ENCODE data around the gene FANCG. TPM values are rescaled to one million over a fixed set of nuclear protein-coding genes. Genes with fewer than 3 reads are reported as not detected.

The FANCG gene
- total and polyA plus RNA-seq, 2 of the 8 experiments (the other 6 are each of a cell fraction or from before 2014, with no cell fraction given), result 66.6 to 87.1 TPM

DNA sequence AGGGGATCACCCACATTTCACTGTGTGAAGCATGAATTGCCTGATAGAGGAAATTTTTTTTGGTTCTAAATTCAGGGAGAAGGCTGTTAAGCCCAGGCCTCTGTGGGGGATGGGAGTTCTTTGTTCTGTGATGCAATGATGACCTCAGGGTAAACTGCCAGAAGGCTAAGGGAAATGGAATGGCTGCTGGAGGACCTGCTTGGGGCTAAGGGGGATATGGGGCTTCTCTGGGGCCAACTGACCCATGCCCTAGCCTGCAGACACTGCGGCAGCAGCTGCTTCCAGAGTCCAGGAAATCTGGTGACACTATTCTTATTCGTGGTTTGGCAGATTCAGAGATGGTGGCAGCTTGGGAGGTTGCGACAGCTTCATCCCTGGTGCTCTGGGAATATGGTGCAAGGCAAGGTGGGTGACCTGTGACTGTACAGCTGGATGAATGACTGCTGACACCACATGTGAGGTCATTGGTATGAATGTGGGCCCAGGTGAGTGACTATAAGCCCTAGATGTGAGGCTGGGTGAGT is 37.6 kb downstream of the FANCG start:
- H3K23ac ChIP-seq (ENCODE audit: insufficient read length), result no peak overlapping the region
- H3K9ac ChIP-seq (replicated peaks in 1 of 4; ENCODE audit: extremely low read depth in 1 of 4, low read depth in 3 of 4, low read length in 3 of 4), result no peak overlapping the region
- no peak overlapping the region for H2BK5ac ChIP-seq (ENCODE audit: low read depth, low read length)
- ChIA-PET POLR2A (ENCODE audit: partially characterized antibody) (interaction anchor here (1.0 to 3.0 kb wide), 5 partner anchors 9 to 58 kb away, joined by 3 to 17 read pairs (median 4); partner anchors contain the start of gene VCP), CTCF (ENCODE audit: partially characterized antibody) (interaction anchor here (1.1 to 3.3 kb wide), 5 partner anchors 9 to 143 kb away, joined by 4 to 26 read pairs (median 6); partner anchors contain the start of gene PIGO)
- H3K4me3 ChIP-seq (ENCODE audit: extremely low read depth in 1 of 4, insufficient read depth in 2 of 4, low read depth in 3 of 4, low read length in 4 of 4), result no peak overlapping the region
- H2BK15ac ChIP-seq (ENCODE audit: low read length), result no peak overlapping the region
- H3K18ac ChIP-seq (ENCODE audit: extremely low read depth, low read length), result no peak overlapping the region
- no peaks in the 10 kb centered on the region for H3K79me2 ChIP-seq (ENCODE audit: control insufficient read depth in 1 of 2, insufficient read depth in 2 of 2, low read length in 2 of 2)
- no peak for TF ChIP-seq POU5F1 (IDR thresholded peaks at IDR 0.05; ENCODE audit: low read depth, low read length)
- TF ChIP-seq, protein P1, sequence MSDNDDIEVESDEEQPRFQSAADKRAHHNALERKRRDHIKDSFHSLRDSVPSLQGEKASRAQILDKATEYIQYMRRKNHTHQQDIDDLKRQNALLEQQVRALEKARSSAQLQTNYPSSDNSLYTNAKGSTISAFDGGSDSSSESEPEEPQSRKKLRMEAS (IDR thresholded peaks at IDR 0.05), result no peak
- TF ChIP-seq, protein P2, sequence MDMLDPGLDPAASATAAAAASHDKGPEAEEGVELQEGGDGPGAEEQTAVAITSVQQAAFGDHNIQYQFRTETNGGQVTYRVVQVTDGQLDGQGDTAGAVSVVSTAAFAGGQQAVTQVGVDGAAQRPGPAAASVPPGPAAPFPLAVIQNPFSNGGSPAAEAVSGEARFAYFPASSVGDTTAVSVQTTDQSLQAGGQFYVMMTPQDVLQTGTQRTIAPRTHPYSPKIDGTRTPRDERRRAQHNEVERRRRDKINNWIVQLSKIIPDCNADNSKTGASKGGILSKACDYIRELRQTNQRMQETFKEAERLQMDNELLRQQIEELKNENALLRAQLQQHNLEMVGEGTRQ (IDR thresholded peaks at IDR 0.05; ENCODE audit: low read length), result no peak
- no peak for TF ChIP-seq TCF12 (IDR thresholded peaks at IDR 0.05; ENCODE audit: low read depth, low read length)
- no peak for TF ChIP-seq NANOG (IDR thresholded peaks at IDR 0.05; ENCODE audit: insufficient read depth, low read depth, low read length, poor library complexity, severe bottlenecking)
- TF ChIP-seq, protein P3, sequence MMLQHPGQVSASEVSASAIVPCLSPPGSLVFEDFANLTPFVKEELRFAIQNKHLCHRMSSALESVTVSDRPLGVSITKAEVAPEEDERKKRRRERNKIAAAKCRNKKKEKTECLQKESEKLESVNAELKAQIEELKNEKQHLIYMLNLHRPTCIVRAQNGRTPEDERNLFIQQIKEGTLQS (IDR thresholded peaks at IDR 0.05; ENCODE audit: insufficient read depth, low read depth, low read length), result no peak
- no peak for TF ChIP-seq POLR2A (IDR thresholded peaks at IDR 0.05; ENCODE audit: control extremely low read depth in 1 of 2, low read depth in 2 of 2, low read length in 2 of 2)
- TF ChIP-seq PHF8 (conservative IDR thresholded peaks at IDR 0.05; ENCODE audit: low read depth, low read length), result no peak
- TF ChIP-seq BRCA1 (IDR thresholded peaks at IDR 0.05; ENCODE audit: low read depth, low read length), result no peak
- TF ChIP-seq CBX8 (IDR thresholded peaks at IDR 0.05; ENCODE audit: borderline replicate concordance, low read depth, low read length), result no peak
- no peak for TF ChIP-seq POLR2AphosphoS5 (IDR thresholded peaks at IDR 0.05; ENCODE audit: low read depth, low read length)
- TF ChIP-seq CREB1 (IDR thresholded peaks at IDR 0.05), result no peak
- no peaks in the 10 kb centered on the region for H3K23me2 ChIP-seq (ENCODE audit: low read depth, low read length)
- no peak overlapping the region for H3K56ac ChIP-seq (replicated peaks; ENCODE audit: insufficient read length, low read depth, low read length)
- H4K8ac ChIP-seq (ENCODE audit: extremely low read depth, insufficient read depth, low read length), result no peak overlapping the region; the same call in 1 of the 2 replicates
- peaks cover 0 to 6% (median 4%) of the 10 kb centered on the region in 4 experiments; a peak in 3 of 8 replicates for H3K36me3 ChIP-seq (ENCODE audit: control insufficient read depth in 2 of 4, insufficient read depth in 4 of 4, low read length in 3 of 4)
- peaks cover 0 to 2% (median 0%) of the 10 kb centered on the region in 4 experiments; a peak in 2 of 7 replicates for H3K4me1 ChIP-seq (replicated peaks in 1 of 4; ENCODE audit: control insufficient read depth in 3 of 4, insufficient read depth in 4 of 4, low read length in 3 of 4)
- H4K20me1 ChIP-seq (replicated peaks in 1 of 2; ENCODE audit: control insufficient read depth in 1 of 2, insufficient read depth in 2 of 2, low read length in 2 of 2), result no peaks in the 10 kb centered on the region
- FAIRE-seq, result no peak
- H3K27ac ChIP-seq (ENCODE audit: low read depth, low read length), result no peak overlapping the region
- no peak overlapping the region for H4K5ac ChIP-seq (ENCODE audit: insufficient read length, low read depth, low read length)
- WGBS, 2 experiments (ENCODE audit: extremely low coverage in 1 of 2, insufficient coverage in 1 of 2, insufficient read length in 1 of 2, insufficient replicate concordance in 2 of 2, low coverage in 1 of 2, low lambda C conversion rate in 2 of 2, missing lambda C conversion rate in 1 of 2), result 88% methylated on average over 3 of the region's 3 CpGs; no CpG with 5 or more reads in 1 of the 2 experiments
- H3K14ac ChIP-seq (ENCODE audit: insufficient read length), result no peak overlapping the region
- no peaks in the 10 kb centered on the region for H3K79me1 ChIP-seq (ENCODE audit: low read depth, low read length)
- no peaks in the 10 kb centered on the region for H3K27me3 ChIP-seq (replicated peaks in 1 of 4; ENCODE audit: control insufficient read depth in 3 of 4, extremely low read depth in 1 of 4, insufficient read depth in 3 of 4, low read length in 3 of 4)
- no peak overlapping the region for H4K91ac ChIP-seq (replicated peaks; ENCODE audit: insufficient read length, low read length)
- no peak overlapping the region for H2AFZ ChIP-seq (ENCODE audit: low read length)
- DNase-seq (ENCODE audit: low read depth in 1 of 2, low spot score in 2 of 2), result no peak
- no peaks in the 10 kb centered on the region for H3K9me3 ChIP-seq (ENCODE audit: insufficient read depth in 2 of 2, low read depth in 1 of 2, low read length in 1 of 2)
- H2BK20ac ChIP-seq (ENCODE audit: low read length), result no peak overlapping the region
- H3K4ac ChIP-seq (replicated peaks; ENCODE audit: insufficient read length, low read depth, low read length), result no peak overlapping the region
- H2BK12ac ChIP-seq (ENCODE audit: low read depth, low read length), result no peak overlapping the region
- H2BK120ac ChIP-seq (replicated peaks; ENCODE audit: low read depth, low read length), result no peak overlapping the region
- no peak overlapping the region for H3K4me2 ChIP-seq (ENCODE audit: insufficient read depth in 1 of 2, low read depth in 2 of 2, low read length in 2 of 2)
- no peak overlapping the region for H2AK5ac ChIP-seq (ENCODE audit: low read depth, low read length)

Measured in H1 (cell line).